Urothelium cell line (cell line): ENCODE results near the gene GGT7.
"Not testable (repeated sequence)": the region's sequence is repeated elsewhere in the genome, so short reads cannot be mapped to it uniquely, and the experiment has no call there.

Source experiments
- DNase-seq: peaks from one replicate; pipeline ENCODE4 v3.0.0; 2011; ENCODE audit warnings: low spot score, mixed read lengths
- FAIRE-seq: peaks from 2 replicates; lab custom pipeline; 2011; peaks lifted over from hg19 to GRCh38; lab: Jason Lieb, UNC

GGT7 gene

GRCh38 chr20:34883809-34884208 is 11.2 kb upstream of the GGT7 start:
- DNase-seq (no peak), FAIRE-seq (no peak)

DNA sequence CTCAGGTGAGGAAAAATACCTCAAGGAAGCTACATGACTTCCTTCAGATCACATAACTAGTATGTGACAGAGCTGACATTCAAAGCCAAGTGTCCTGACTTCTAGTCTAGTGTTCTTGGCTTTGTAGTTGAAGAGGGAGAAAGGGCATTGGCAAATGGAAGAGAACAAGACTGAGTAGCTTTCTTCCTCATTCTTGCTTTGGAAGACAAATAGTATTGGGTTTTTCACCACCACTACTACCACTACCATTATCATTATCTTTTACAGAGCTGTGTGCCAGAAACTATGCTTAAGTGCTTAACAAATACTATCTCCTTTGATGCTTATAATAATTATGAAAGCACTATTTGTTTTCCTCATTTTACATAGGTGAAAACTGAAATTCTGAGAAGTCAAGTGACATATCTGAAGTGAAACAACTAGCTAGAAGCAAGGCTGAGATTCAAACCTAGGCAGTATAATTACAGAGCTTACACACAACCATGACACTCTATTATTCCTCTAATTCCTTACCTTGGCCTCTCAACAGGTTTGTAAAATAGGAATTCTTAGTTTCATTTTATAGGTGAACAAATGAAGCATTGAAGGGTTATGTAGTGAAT is 10.5 kb upstream of the GGT7 start:
- no peak for FAIRE-seq

DNA sequence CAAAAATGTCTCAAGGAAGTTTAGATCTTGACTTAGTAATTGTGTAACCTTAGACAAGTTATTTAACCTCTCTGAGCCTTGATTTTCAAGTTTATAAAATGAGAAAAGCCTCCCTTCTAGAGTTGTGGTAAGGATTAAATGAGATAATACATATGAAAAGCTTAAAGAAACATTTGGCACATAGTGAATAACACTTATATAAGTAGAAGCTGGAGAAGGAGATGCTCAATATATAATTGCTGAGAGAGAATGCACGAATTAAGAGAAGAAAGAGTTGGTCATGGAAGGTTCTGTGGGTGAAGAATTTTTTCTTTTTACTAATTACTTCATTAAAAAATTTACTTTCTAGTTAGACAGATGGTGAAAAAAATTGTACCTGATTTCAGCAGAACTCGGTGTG is 9.0 kb upstream of the GGT7 start:
- DNase-seq (no peak), FAIRE-seq (no peak)

More for the DNA sequence above, 10.5 kb upstream of the GGT7 start:
- DNase-seq, result no peak

DNA sequence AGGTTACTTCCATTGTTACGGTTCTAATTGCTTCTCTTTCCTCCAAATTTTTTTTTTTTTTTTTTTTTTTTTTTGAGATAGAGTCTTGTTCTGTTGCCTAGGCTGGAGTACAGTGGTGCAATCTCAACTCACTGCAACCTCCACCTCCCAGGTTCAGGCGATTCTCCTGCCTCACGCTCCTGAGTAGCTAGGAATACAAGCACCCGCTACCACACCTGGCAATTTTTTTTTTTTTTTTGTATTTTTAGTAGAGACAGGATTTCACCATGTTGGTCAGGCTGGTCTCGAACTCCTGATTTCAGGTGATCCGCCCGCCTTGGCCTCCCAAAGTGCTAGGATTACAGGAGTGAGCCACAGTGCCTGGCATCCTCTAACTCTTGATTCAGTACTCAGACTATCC is 8.3 kb upstream of the GGT7 start:
- DNase-seq, FAIRE-seq: not testable (repeated sequence)

- FAIRE-seq, result no peak
- no peak for DNase-seq
These were observed 7.7 kb upstream of the GGT7 start for GRCh38 chr20:34880215-34880850.

DNA sequence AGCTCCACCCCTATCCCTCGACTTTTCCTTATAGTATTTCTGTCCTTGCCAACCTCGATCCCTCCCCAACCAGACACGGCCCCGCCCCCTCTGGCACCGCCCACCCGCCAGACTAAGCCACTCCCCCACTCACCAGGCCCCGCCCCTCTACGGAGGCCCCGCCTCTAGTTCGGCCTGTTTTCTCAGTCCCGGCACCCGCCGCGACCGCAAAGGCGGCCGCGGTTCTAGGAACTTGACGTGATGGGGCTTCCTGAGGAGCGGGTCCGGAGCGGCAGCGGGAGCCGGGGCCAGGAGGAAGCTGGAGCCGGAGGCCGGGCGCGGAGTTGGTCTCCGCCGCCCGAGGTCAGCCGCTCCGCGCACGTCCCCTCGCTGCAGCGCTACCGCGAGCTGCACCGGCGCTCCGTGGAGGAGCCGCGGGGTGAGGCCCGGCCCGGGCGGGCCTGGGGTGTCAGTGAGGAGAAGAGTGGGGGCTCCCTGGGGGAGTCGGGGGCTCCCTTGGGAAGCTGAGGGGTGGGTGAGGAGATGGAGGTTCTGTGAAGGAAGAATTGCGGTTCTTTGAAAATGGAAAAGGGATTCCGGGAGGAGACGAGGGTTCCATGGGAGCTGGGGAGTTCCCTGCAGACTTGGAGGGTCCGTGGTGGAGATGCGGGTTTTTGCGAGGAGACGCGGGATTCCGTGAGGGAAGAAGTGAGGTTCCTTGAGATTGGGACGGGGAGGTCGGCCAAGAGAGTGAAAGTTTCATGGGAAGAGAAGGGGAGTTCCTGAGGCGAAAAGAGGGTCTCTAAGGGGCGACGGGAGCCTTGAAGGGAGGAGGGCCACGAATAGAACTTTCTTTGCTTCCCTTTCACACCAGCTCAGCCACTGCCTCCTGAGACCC is 4.0 kb upstream of the GGT7 start, which contains the start of gene ACSS2:
ACSS2 (plus strand) TSS at position 207 of the 877 bp plus-strand sequence; CDS start at position 241, 34 bp downstream.
- FAIRE-seq (peak; percentile 94), DNase-seq (no peak)

- FAIRE-seq (no peak), DNase-seq (peak; percentile 97)
These were observed 3.2 kb upstream of the GGT7 start for GRCh38 chr20:34875642-34876405.

- FAIRE-seq (no peak), DNase-seq (peak; percentile 78)
These were observed 1.5 kb upstream of the GGT7 start for GRCh38 chr20:34874094-34874654.

DNA sequence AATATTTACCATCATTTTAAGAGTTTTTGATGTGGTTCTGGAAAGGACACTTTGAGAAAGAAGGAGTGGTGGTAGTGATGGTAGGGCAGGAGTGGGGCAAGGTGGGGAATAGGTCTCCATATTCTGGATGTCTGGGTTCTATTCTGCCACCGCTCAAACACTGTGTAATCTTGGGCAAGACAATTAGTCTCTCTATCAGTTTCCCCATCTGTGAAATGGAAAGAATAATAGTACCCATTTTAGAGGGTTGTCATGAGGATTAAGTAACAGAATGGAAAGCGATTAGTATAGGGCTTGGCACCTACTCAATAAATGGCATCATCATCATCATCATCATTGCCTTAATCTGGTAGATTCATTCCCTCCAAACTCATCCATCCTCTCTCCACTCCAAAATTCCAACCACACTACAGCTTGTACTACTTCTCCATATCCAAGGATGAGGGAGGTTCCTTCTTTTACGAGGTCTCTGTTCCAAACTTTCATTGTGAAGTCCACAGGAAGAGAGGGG is 982 bp upstream of the GGT7 start:
- no peak for FAIRE-seq

DNA sequence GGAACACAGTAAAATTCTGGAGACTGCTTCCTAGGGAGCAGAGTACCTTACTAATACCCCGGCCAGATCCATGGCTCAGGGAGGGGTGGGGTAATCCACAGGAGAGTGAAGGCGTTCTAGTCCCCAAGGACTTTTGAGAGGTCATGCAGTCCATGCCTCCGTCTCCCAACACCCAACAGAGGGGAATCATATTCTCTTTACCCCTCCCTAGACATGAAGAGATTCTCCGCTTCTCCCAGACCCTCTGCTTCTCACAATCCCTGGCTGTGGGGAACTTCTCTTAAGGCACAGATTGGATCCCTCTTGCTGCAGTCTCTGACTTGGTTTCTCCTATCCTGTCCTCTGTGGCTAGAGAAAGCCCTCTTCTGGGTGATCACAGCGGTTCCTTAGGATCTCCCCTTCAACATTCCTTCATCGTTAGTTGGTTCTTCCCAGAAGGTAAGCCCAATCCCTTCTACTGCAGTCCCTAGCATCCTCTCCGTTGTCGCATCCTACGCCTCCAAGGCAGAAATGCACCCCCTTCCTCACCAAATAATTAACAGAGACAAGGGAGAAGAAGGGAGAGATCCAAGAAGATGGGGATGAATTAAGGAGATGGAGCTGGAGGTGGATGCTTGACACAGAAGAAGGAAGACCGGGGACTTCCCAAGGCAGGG is 562 bp downstream of the GGT7 start:
- FAIRE-seq (no peak), DNase-seq (no peak)

More for the DNA sequence above, 982 bp upstream of the GGT7 start:
- no peak for DNase-seq

GRCh38 chr20:34871320-34871926 is 1.2 kb downstream of the GGT7 start:
- FAIRE-seq, result no peak
- DNase-seq, result no peak

- no peak for FAIRE-seq
These were observed 8.4 kb downstream of the GGT7 start for GRCh38 chr20:34864216-34864615.

GRCh38 chr20:34863421-34863965 is 9.2 kb downstream of the GGT7 start:
- FAIRE-seq, result peak; percentile 56
- no peak for DNase-seq

More at GRCh38 chr20:34864216-34864615, 8.4 kb downstream of the GGT7 start:
- no peak for DNase-seq

DNA sequence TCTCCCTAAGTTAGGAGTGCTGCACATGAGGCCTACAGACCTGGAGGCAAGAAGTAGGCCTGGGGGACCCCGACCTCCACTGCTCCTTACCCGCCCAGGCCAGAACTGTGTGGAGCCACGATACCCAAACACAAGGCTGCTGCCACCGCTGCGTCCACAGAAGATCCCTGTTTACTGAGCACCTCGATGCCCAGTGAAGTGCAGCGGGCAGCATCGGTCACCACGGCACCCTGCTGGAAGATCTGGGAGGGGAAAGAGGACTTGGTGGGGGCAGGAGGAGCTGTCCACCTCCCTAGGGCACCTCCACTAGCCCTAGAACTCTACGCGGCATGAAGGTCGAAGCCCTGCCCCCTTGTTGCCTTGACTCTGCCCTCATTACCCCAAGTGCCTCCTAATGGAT is 9.9 kb downstream of the GGT7 start:
- FAIRE-seq, result no peak

GRCh38 chr20:34861386-34862084 is 11.1 kb downstream of the GGT7 start:
- no peak for FAIRE-seq
- DNase-seq, result no peak

More for the DNA sequence above, 9.9 kb downstream of the GGT7 start:
- no peak for DNase-seq

- no peak for DNase-seq
- no peak for FAIRE-seq
These were observed 12.7 kb downstream of the GGT7 start for GRCh38 chr20:34859826-34860545.

GRCh38 chr20:34859367-34859766 is 13.3 kb downstream of the GGT7 start:
- FAIRE-seq, result no peak
- DNase-seq, result no peak

DNA sequence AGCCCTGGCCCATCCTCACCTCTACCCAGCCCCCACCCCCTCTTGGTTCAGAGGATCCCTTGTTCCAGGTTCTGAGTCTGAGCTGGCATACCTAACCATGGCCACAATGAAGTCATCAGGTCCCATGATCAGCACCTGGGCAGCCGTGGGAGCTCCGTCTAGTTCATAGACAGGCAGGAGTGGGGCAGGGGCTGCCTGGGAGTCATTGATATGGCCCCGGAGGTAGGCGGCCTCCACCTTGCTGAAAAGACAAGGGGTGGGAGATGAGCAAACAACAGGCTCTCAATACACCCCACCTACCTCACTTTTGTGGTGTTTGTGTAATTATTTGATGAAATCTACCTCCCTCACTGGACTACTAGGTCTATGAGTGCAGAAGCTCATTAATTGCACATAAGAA is 20.4 kb downstream of the GGT7 start:
- no peak for DNase-seq
- no peak for FAIRE-seq
